ENCODE measurements around the gene PPP1R3G. TPM values are rescaled to one million over a fixed set of nuclear protein-coding genes. Genes with fewer than 3 reads are reported as not detected.

The PPP1R3G gene
- total RNA-seq, 2 donors from 2014 or later = 1.5 to 1.7 TPM

DNA sequence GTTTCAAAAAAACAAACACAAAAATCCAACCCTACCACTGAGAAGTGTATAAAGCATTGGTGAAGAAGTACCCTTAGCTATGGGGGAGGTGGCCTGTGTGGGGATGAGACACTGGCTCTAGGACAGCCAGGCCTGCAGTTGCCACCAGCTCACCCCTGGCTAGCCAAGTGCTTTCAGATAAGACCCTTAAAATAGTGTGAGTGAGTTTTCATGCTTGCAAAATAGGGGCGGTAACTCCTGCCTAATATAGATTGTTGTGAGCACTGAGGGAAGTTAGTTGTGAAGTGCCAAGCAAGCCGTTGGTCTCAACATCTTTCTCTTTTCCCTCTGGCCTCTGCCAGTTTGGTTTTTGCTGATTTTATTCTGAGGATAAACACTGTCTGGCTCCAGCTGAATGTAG is 11.3 kb downstream of the PPP1R3G start:
- TF ChIP-seq CTCF (IDR thresholded peaks at IDR 0.05) (no peak), POLR2A (IDR thresholded peaks at IDR 0.05) (no peak), POLR2AphosphoS5 (IDR thresholded peaks at IDR 0.05) (no peak)
- Histone ChIP-seq H3K4me1 (replicated peaks) (no peaks in the 10 kb centered on the region), H3K27me3 (replicated peaks; ENCODE audit: insufficient read depth) (no peaks in the 10 kb centered on the region), H3K9me3 (no peaks in the 10 kb centered on the region), H3K27ac (no peak overlapping the region), H3K36me3 (no peaks in the 10 kb centered on the region), H3K4me3 (no peak overlapping the region)
- intact Hi-C loops (cut with DNase I) = no loop called here
- DNase-seq (ENCODE audit: low spot score) = no peak
- WGBS = 69% methylated on average over 2 of the region's 2 CpGs

DNA sequence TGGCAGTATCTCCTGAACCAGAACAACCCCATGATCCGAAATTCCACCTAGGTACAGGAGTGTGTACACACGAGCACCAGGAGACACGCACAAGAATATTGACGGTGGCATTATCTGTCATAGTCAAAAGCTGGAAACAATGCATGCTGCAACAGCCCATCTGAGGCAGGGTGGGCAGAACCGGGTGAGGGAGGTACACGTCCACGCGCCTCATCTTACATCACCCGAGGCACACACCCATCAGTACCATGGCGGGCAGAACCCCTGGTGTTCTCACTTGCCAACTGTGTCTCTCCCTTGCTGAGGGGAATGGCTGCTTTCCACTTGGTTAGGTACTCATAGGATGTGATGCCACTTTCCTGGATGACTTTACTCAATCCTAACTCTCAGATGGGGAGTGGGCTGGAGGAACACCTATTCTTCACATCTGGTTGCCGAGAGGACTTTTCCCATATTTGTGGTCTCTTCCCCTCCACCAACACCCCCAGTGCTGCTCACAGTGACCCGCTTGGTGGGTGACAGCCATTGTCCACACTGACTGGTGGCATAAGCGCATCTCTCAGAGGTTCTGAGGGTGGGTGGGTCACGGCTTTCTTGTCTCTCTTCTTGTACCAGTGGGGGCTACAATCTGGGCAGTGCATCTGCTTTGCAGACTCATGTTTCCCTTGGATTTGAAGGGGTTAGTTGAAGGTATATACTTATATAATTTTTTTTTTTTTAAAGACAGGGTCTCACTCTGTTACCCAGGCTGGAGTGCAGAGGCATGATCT is 13.5 kb downstream of the PPP1R3G start:
- Histone ChIP-seq H3K27ac (no peak overlapping the region), H3K27me3 (replicated peaks; ENCODE audit: insufficient read depth) (no peaks in the 10 kb centered on the region), H3K4me1 (replicated peaks) (no peaks in the 10 kb centered on the region), H3K4me3 (no peak overlapping the region), H3K36me3 (no peaks in the 10 kb centered on the region), H3K9me3 (no peaks in the 10 kb centered on the region)
- DNase-seq (ENCODE audit: low spot score) = no peak
- intact Hi-C loops (cut with DNase I) = no loop called here
- TF ChIP-seq CTCF (IDR thresholded peaks at IDR 0.05) (no peak), POLR2A (IDR thresholded peaks at IDR 0.05) (no peak), POLR2AphosphoS5 (IDR thresholded peaks at IDR 0.05) (no peak)
- WGBS = 90% methylated on average over 14 of the region's 14 CpGs

DNA sequence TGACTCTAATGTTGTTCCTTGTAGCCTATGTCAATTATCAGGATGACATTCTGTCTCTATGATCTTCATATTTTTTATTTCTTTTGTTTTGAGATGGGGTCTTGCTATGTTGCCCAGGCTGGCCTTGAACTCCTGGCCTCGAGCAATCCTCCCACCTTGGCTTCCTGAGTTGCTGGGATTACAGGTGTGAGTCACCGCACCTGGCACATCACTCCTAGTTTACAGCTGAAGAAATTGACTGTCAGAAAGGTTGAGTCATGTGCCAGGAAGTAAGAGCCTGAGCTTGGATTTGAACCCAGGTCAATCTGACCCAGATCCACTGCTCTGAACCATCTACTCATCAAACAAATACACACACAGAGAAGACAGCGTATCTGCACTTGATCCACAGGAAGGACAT is 14.4 kb downstream of the PPP1R3G start:
- intact Hi-C loops (cut with DNase I) = no loop called here
- DNase-seq (ENCODE audit: low spot score) = no peak

DNA sequence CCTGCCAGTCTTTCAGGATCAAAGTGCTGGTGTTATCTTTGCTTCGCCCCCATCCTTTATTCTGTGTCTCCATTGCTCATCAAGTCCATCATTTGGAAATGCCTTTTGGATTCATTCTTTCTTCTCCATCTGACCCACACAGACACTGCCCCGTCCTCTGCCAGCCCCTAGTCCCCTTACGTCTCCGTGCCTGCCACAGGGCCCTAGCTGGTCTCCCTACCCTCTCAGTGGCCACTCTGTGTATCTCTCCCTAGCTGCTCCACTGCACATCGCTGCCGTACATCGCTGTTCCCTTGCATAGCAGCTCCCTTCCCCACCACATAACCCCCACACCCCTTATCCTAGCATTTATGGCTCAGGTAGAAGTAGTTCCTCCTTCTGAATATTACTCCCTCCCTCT is 15.7 kb downstream of the PPP1R3G start:
- DNase-seq (ENCODE audit: low spot score) = no peak
- H3K4me3 ChIP-seq = no peak overlapping the region
- TF ChIP-seq CTCF (IDR thresholded peaks at IDR 0.05) (no peak), POLR2A (IDR thresholded peaks at IDR 0.05) (no peak), POLR2AphosphoS5 (IDR thresholded peaks at IDR 0.05) (no peak)
- no peak overlapping the region for H3K27ac ChIP-seq
- 92% methylated on average over 7 of the region's 7 CpGs for WGBS
- intact Hi-C loops (cut with DNase I) = no loop called here
- H3K9me3 ChIP-seq = no peaks in the 10 kb centered on the region
- H3K4me1 ChIP-seq (replicated peaks) = no peaks in the 10 kb centered on the region
- H3K36me3 ChIP-seq = no peaks in the 10 kb centered on the region
- no peaks in the 10 kb centered on the region for H3K27me3 ChIP-seq (replicated peaks; ENCODE audit: insufficient read depth)

More for the DNA sequence above, 14.4 kb downstream of the PPP1R3G start:
- Histone ChIP-seq H3K36me3 (no peaks in the 10 kb centered on the region), H3K9me3 (no peaks in the 10 kb centered on the region), H3K4me3 (no peak overlapping the region), H3K27ac (no peak overlapping the region), H3K4me1 (replicated peaks) (no peaks in the 10 kb centered on the region), H3K27me3 (replicated peaks; ENCODE audit: insufficient read depth) (no peaks in the 10 kb centered on the region)
- 93% methylated on average over 3 of the region's 3 CpGs for WGBS
- TF ChIP-seq CTCF (IDR thresholded peaks at IDR 0.05) (no peak), POLR2AphosphoS5 (IDR thresholded peaks at IDR 0.05) (no peak), POLR2A (IDR thresholded peaks at IDR 0.05) (no peak)
